ENCODE measurements around the gene CACNA1C. TPM values are rescaled to one million over a fixed set of nuclear protein-coding genes. Genes with fewer than 3 reads are reported as not detected.

Gene CACNA1C
- total and polyA plus RNA-seq, 2 of the 4 experiments (the other 2 are of a cell fraction) = 1.6 to 2.6 TPM

DNA sequence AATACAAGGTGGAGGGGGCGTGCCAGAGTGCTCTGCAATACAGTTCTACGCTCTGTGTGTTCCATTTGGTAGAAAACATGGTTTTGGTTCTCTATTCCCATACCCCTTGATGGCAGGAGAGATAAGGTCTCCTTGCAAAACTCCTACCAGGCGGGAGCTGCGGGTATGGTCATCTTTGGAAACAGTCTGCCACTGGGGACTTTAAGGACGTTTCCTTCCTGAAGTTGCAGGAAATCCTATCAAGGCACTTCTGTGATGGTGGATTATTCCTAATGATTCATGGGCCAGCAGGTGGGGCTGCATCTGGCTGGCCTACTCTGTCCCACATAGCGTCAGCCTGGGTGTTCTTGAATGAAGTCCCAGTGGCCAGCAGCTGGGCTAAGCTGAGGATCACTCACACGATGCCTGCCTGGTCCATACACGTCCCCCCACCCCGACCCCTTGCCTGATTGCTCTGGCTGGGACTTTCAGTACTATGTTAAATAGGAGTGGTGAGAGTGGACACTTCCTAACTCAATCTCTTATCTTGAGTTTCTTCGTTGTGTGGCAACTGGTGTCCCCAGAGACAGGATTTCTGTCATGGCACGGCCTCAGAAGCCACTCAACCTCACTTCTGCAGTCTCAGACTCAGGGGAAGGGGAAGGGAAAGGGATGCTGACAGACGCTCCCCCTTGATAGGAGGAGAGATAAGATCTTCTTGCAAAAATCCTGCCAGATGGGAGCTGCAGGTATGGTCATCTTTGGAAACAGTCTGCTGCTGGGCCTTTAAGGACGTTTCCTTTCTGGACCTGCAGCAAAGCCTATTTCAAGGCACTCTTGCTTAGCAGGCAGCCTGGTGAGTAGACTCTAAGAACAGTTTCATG, 680.9 kb downstream of the CACNA1C start:
- no peak overlapping the region for H3K14ac ChIP-seq (replicated peaks; ENCODE audit: low read depth, low read length)
- H3K56ac ChIP-seq (ENCODE audit: extremely low read depth, insufficient read depth, low read length) = no peak overlapping the region
- H3K18ac ChIP-seq (ENCODE audit: low read depth, low read length) = no peak overlapping the region
- no peaks in the 10 kb centered on the region; the same call in 1 of the 2 replicates for H3K9me3 ChIP-seq (ENCODE audit: control insufficient read depth, insufficient read depth, low read length)
- dilution Hi-C loops (cut with HindIII; ENCODE audit: low sequenced_read_pairs, unreplicated experiment) = no loop called here
- no peak for DNase-seq
- TF ChIP-seq MAFK (IDR thresholded peaks at IDR 0.05; ENCODE audit: low read depth, low read length) (no peak), NFE2L2 (IDR thresholded peaks at IDR 0.05; ENCODE audit: low read depth, low read length) (no peak), CEBPB (IDR thresholded peaks at IDR 0.05; ENCODE audit: low read depth, low read length) (no peak), RFX5 (IDR thresholded peaks at IDR 0.05; ENCODE audit: low read depth, low read length) (no peak)
- H3K27me3 ChIP-seq (ENCODE audit: control insufficient read depth, insufficient read depth, low read length) = peaks cover 57% of the 10 kb centered on the region
- no peak overlapping the region for H2AK9ac ChIP-seq (replicated peaks; ENCODE audit: low read depth, low read length, poor library complexity)
- no peak overlapping the region for H3K27ac ChIP-seq (ENCODE audit: insufficient read depth, low read length)
- in situ Hi-C loops (cut with MboI; ENCODE audit: low sequenced_read_pairs) = no loop called here
- H3K4me3 ChIP-seq (ENCODE audit: insufficient read depth, low read depth, low read length) = no peak overlapping the region
- H4K20me1 ChIP-seq (ENCODE audit: insufficient read depth, low read length) = no peaks in the 10 kb centered on the region; the same call in 1 of the 2 replicates
- H2BK5ac ChIP-seq (ENCODE audit: low read depth, low read length, poor library complexity, severe bottlenecking) = no peak overlapping the region
- ATAC-seq (ENCODE audit: low read depth) = no peak
- H4K5ac ChIP-seq (ENCODE audit: low read depth, low read length) = no peak overlapping the region
- no peak overlapping the region for H4K91ac ChIP-seq (ENCODE audit: insufficient read depth, low read depth, low read length)
- no peak overlapping the region for H3K23ac ChIP-seq (ENCODE audit: low read depth, low read length)
- no peak overlapping the region for H2BK15ac ChIP-seq (ENCODE audit: low read depth, low read length)
- no peaks in the 10 kb centered on the region for H3K36me3 ChIP-seq (ENCODE audit: control insufficient read depth, insufficient read depth, low read length)
- WGBS, 2 experiments (ENCODE audit: extremely low coverage in 2 of 2, insufficient read length in 1 of 2) = 33% methylated on average over 1 of the region's 13 CpGs; no CpG with 5 or more reads in 1 of the 2 experiments
- H3K4me2 ChIP-seq (ENCODE audit: low read depth, low read length) = no peak overlapping the region
- no TSS peak for BruUV-seq (replicated peaks)
- ChIA-PET CTCF (no interaction called here), POLR2A (ENCODE audit: unreplicated experiment) (no interaction called here)
- H3K9ac ChIP-seq (ENCODE audit: low read depth, low read length) = no peak overlapping the region
- H3K79me1 ChIP-seq (ENCODE audit: low read depth in 1 of 2, low read length in 2 of 2) = no peaks in the 10 kb centered on the region
- intact Hi-C loops (cut with micrococcal nuclease) = no loop called here
- no peak overlapping the region for H2AK5ac ChIP-seq (ENCODE audit: low read depth, low read length)
- H3K4ac ChIP-seq (ENCODE audit: low read depth, low read length) = no peak overlapping the region
- H3K4me1 ChIP-seq (ENCODE audit: control insufficient read depth, insufficient read depth, low read length) = no peaks in the 10 kb centered on the region
- no peaks in the 10 kb centered on the region for H3K9me1 ChIP-seq (ENCODE audit: insufficient read depth, low read length)
- H2BK20ac ChIP-seq (ENCODE audit: low read depth, low read length) = no peak overlapping the region
- H4K8ac ChIP-seq (ENCODE audit: low read depth in 2 of 2, low read length in 2 of 2) = no peak overlapping the region
- H2AFZ ChIP-seq (replicated peaks; ENCODE audit: low read length, poor library complexity) = no peak overlapping the region
- H2BK120ac ChIP-seq (ENCODE audit: low read depth, low read length) = no peak overlapping the region

All from IMR-90 (cell line).